ENCODE results near the gene STK24. TPM values are rescaled to one million over a fixed set of nuclear protein-coding genes. Genes with fewer than 3 reads are reported as not detected.

STK24 gene
- total RNA-seq, 1 donor, result 82.2 TPM

GRCh38 chr13:98461486-98462240 lies 115.2 kb downstream of the STK24 start:
- peak; percentile 46 for DNase-seq (ENCODE audit: insufficient read length, low spot score, missing footprints)
- H3K4me3 ChIP-seq (ENCODE audit: insufficient read depth, low read length), result no peak overlapping the region
- no peaks in the 10 kb centered on the region for H3K27me3 ChIP-seq (ENCODE audit: insufficient read depth, low read length)
- H3K4me1 ChIP-seq (ENCODE audit: insufficient read depth, low read length), result no peaks in the 10 kb centered on the region
- H3K9me3 ChIP-seq (ENCODE audit: low read depth, low read length), result no peaks in the 10 kb centered on the region
- H3K36me3 ChIP-seq (ENCODE audit: insufficient read depth, low read length), result peaks cover 67% of the 10 kb centered on the region
- TF ChIP-seq CTCF (IDR thresholded peaks at IDR 0.05; ENCODE audit: extremely low read depth, low read depth, low read length), result no peak
- H2AFZ ChIP-seq (ENCODE audit: low read length), result no peak overlapping the region
- no peak overlapping the region for H3K4me2 ChIP-seq (ENCODE audit: insufficient read depth, low read length)
- H4K20me1 ChIP-seq (ENCODE audit: insufficient read depth, low read length), result no peaks in the 10 kb centered on the region
- H3K27ac ChIP-seq (ENCODE audit: low read depth, low read length), result no peak overlapping the region
- H3K79me2 ChIP-seq (ENCODE audit: insufficient read depth, low read length), result peaks cover 72% of the 10 kb centered on the region

GRCh38 chr13:98460516-98460915 lies 116.4 kb downstream of the STK24 start:
- Histone ChIP-seq H3K4me3 (ENCODE audit: insufficient read depth, low read length) (no peak overlapping the region), H3K27me3 (ENCODE audit: insufficient read depth, low read length) (no peaks in the 10 kb centered on the region), H2AFZ (ENCODE audit: low read length) (no peak overlapping the region), H3K9me3 (ENCODE audit: low read depth, low read length) (no peaks in the 10 kb centered on the region), H3K4me2 (ENCODE audit: insufficient read depth, low read length) (no peak overlapping the region), H3K27ac (ENCODE audit: low read depth, low read length) (no peak overlapping the region), H3K79me2 (ENCODE audit: insufficient read depth, low read length) (peaks cover 72% of the 10 kb centered on the region), H3K4me1 (ENCODE audit: insufficient read depth, low read length) (peaks cover 2% of the 10 kb centered on the region), H4K20me1 (ENCODE audit: insufficient read depth, low read length) (no peaks in the 10 kb centered on the region), H3K36me3 (ENCODE audit: insufficient read depth, low read length) (peaks cover 69% of the 10 kb centered on the region)
- peak; percentile 18 for DNase-seq (ENCODE audit: insufficient read length, low spot score, missing footprints)
- TF ChIP-seq CTCF (IDR thresholded peaks at IDR 0.05; ENCODE audit: extremely low read depth, low read depth, low read length), result no peak

- Histone ChIP-seq H3K36me3 (ENCODE audit: insufficient read depth, low read length) (peaks cover 66% of the 10 kb centered on the region), H3K9me3 (ENCODE audit: low read depth, low read length) (no peaks in the 10 kb centered on the region), H2AFZ (ENCODE audit: low read length) (no peak overlapping the region), H3K4me3 (ENCODE audit: insufficient read depth, low read length) (no peak overlapping the region), H3K4me2 (ENCODE audit: insufficient read depth, low read length) (no peak overlapping the region), H4K20me1 (ENCODE audit: insufficient read depth, low read length) (no peaks in the 10 kb centered on the region), H3K27me3 (ENCODE audit: insufficient read depth, low read length) (no peaks in the 10 kb centered on the region), H3K4me1 (ENCODE audit: insufficient read depth, low read length) (peaks cover 8% of the 10 kb centered on the region), H3K79me2 (ENCODE audit: insufficient read depth, low read length) (peaks cover 65% of the 10 kb centered on the region), H3K27ac (ENCODE audit: low read depth, low read length) (no peak overlapping the region)
- DNase-seq (ENCODE audit: insufficient read length, low spot score, missing footprints), result peak; percentile 71
- TF ChIP-seq CTCF (IDR thresholded peaks at IDR 0.05; ENCODE audit: extremely low read depth, low read depth, low read length), result no peak
These were observed 117.1 kb downstream of the STK24 start for GRCh38 chr13:98459721-98460370.

- no peak overlapping the region for H3K4me3 ChIP-seq (ENCODE audit: insufficient read depth, low read length)
- H3K27ac ChIP-seq (ENCODE audit: low read depth, low read length), result no peak overlapping the region
- peaks cover 15% of the 10 kb centered on the region for H3K4me1 ChIP-seq (ENCODE audit: insufficient read depth, low read length)
- H2AFZ ChIP-seq (ENCODE audit: low read length), result no peak overlapping the region
- no peak overlapping the region for H3K4me2 ChIP-seq (ENCODE audit: insufficient read depth, low read length)
- TF ChIP-seq CTCF (IDR thresholded peaks at IDR 0.05; ENCODE audit: extremely low read depth, low read depth, low read length), result no peak
- peak; percentile 37 for DNase-seq (ENCODE audit: insufficient read length, low spot score, missing footprints)
- no peaks in the 10 kb centered on the region for H3K27me3 ChIP-seq (ENCODE audit: insufficient read depth, low read length)
- H3K79me2 ChIP-seq (ENCODE audit: insufficient read depth, low read length), result peaks cover 62% of the 10 kb centered on the region
- H3K9me3 ChIP-seq (ENCODE audit: low read depth, low read length), result no peaks in the 10 kb centered on the region
- no peaks in the 10 kb centered on the region for H4K20me1 ChIP-seq (ENCODE audit: insufficient read depth, low read length)
- H3K36me3 ChIP-seq (ENCODE audit: insufficient read depth, low read length), result peaks cover 66% of the 10 kb centered on the region
These were observed 117.7 kb downstream of the STK24 start for GRCh38 chr13:98459171-98459681.

All from osteoblast (primary cell).